Measurements from ENCODE around the gene SPACA1. TPM values are rescaled to one million over a fixed set of nuclear protein-coding genes. Genes with fewer than 3 reads are reported as not detected.

SPACA1 gene
- total RNA-seq, 3 donors from 2014 or later: not detected

- ATAC-seq: no peak
- no peaks in the 10 kb centered on the region for H3K4me1 ChIP-seq (ENCODE audit: low read depth)
Observed at GRCh38 chr6:88105741-88106340, 58.2 kb downstream of the SPACA1 start.

DNA sequence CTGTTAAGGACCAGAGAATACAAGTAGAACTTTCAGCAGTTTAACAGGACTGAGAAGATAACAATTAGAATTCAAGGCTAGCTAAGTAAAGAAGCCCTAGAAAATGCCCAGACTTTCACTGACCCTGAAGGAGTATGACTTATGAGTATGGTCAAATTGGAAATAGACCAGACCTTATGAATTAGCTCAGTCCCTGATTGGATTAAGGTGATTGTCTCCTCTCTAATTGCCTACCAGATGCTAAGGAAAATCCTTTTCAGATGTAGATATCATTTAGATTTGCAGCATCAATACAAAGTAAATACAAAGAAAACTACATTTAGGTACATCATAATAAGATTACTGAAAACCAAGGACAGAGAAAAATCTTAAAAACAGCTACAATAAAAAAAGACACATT, 59.6 kb downstream of the SPACA1 start:
- no peaks in the 10 kb centered on the region for H3K36me3 ChIP-seq (ENCODE audit: low read depth)

More at GRCh38 chr6:88105741-88106340, 58.2 kb downstream of the SPACA1 start:
- Histone ChIP-seq H3K4me3 (no peak overlapping the region), H3K36me3 (ENCODE audit: low read depth) (no peaks in the 10 kb centered on the region), H3K9me3 (no peaks in the 10 kb centered on the region)
- no peak for DNase-seq
- no peak for TF ChIP-seq CTCF (IDR thresholded peaks at IDR 0.05)
- intact Hi-C loops (cut with DNase I, micrococcal nuclease): no loop called here

GRCh38 chr6:88111991-88112390, 64.3 kb downstream of the SPACA1 start:
- Histone ChIP-seq H3K9me3 (no peaks in the 10 kb centered on the region), H3K36me3 (ENCODE audit: low read depth) (no peaks in the 10 kb centered on the region), H3K4me1 (ENCODE audit: low read depth) (no peaks in the 10 kb centered on the region), H3K4me3 (no peak overlapping the region)
- DNase-seq: no peak
- TF ChIP-seq CTCF (IDR thresholded peaks at IDR 0.05): no peak
- intact Hi-C loops (cut with DNase I, micrococcal nuclease): no loop called here
- ATAC-seq: no peak

More for the DNA sequence above, 59.6 kb downstream of the SPACA1 start:
- no peaks in the 10 kb centered on the region for H3K9me3 ChIP-seq
- no peak for TF ChIP-seq CTCF (IDR thresholded peaks at IDR 0.05)
- no peak overlapping the region for H3K4me3 ChIP-seq
- H3K4me1 ChIP-seq (ENCODE audit: low read depth): no peaks in the 10 kb centered on the region
- DNase-seq (no peak), ATAC-seq (no peak)
- intact Hi-C loops (cut with DNase I, micrococcal nuclease): no loop called here

- intact Hi-C loops (cut with DNase I, micrococcal nuclease): no loop called here
- Histone ChIP-seq H3K4me1 (ENCODE audit: low read depth) (no peaks in the 10 kb centered on the region), H3K36me3 (ENCODE audit: low read depth) (no peaks in the 10 kb centered on the region), H3K9me3 (no peaks in the 10 kb centered on the region), H3K4me3 (no peak overlapping the region)
- no peak for ATAC-seq
- DNase-seq: no peak
- TF ChIP-seq CTCF (IDR thresholded peaks at IDR 0.05): no peak
Observed at GRCh38 chr6:88114838-88115237, 67.2 kb downstream of the SPACA1 start.

DNA sequence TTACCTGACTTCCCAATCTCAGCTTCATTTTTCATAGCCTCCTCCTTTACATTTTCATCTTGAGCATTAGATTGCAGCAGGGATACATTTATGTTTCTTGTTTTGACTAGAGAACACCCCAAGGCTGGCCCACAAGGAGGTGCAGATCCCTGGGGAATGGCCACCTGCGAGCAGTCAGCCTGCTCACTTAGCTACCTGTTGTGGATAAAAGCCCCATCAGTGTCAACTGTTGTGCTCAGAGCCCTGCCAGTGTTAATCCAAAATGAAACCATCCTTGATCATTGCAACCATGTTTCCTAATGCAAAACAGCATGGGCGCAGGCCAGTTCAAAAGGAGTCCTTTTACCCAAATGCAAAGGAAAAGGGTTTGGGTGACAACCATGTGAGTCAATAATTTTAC, 67.7 kb downstream of the SPACA1 start:
- Histone ChIP-seq H3K36me3 (ENCODE audit: low read depth) (no peaks in the 10 kb centered on the region), H3K9me3 (no peaks in the 10 kb centered on the region), H3K4me3 (no peak overlapping the region), H3K4me1 (ENCODE audit: low read depth) (no peaks in the 10 kb centered on the region)
- no peak for ATAC-seq
- intact Hi-C loops (cut with DNase I, micrococcal nuclease): no loop called here
- no peak for TF ChIP-seq CTCF (IDR thresholded peaks at IDR 0.05)
- DNase-seq: no peak

DNA sequence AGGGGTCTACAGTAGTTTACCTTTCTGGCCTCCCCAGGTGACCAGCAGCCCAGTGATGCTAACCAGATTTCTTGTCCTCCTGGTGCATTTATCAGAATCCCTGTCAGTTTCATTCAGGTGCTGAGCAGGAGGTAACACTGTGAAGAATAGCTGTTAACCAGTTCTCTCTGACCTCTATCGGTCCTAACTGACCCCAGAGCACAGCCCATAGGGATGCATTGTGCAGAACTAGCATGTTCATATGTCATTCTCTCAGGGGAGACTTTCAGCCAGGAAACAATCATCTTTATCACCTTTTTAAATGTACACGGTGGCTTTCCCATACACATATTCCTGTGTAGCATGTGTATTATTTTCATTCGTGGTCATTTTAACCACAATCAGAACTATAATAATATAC, 68.6 kb downstream of the SPACA1 start:
- Histone ChIP-seq H3K4me3 (no peak overlapping the region), H3K36me3 (ENCODE audit: low read depth) (no peaks in the 10 kb centered on the region), H3K9me3 (no peaks in the 10 kb centered on the region), H3K4me1 (ENCODE audit: low read depth) (no peaks in the 10 kb centered on the region)
- TF ChIP-seq CTCF (IDR thresholded peaks at IDR 0.05): no peak
- ATAC-seq (no peak), DNase-seq (no peak)
- intact Hi-C loops (cut with DNase I, micrococcal nuclease): no loop called here

Measured in mucosa of descending colon (tissue), 3 donors.